ENCODE measurements around the gene EDIL3. TPM values are rescaled to one million over a fixed set of nuclear protein-coding genes. Genes with fewer than 3 reads are reported as not detected.

EDIL3 gene
- total and polyA plus RNA-seq, 11 donors = 1.3 to 38.2 (median 18.3) TPM

DNA sequence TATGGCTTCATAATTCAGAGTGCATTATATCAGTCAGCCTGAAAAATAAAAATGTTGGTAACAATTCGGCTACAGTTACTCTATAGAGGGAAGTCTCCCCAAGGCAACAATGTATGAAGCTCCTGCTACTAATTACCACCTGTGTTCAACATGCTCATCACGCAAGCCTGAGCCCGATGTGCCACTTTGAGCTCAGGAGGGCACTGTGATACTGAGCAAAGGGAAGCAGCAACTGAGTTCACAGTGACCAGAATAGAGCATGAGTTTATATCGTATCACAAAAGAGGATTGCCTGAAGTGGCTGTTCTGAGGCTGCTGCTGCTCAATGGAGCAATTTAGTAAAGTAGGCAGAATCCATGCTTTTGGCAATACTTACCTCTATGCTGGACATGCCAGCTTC lies 462.0 kb downstream of the EDIL3 start:
- H3K4me3 ChIP-seq = no peak overlapping the region
- H3K27ac ChIP-seq = no peak overlapping the region
- peaks cover 0 to 12% (median 3%) of the 10 kb centered on the region in 12 donors for H3K4me1 ChIP-seq
- no peak for ATAC-seq
- no peaks in the 10 kb centered on the region for H3K36me3 ChIP-seq
- peaks cover 0 to 8% (median 0%) of the 10 kb centered on the region in 12 donors for H3K9me3 ChIP-seq
- DNase-seq = no peak
- no peaks in the 10 kb centered on the region for H3K27me3 ChIP-seq
- intact Hi-C loops (cut with DNase I) = loop anchor here in 2 of 10 donors (10.0 kb wide), 2 partner anchors 198 to 208 kb away; partner anchors contain the start of gene HAPLN1 (in 1 of the 2)
- WGBS, 4 donors = 69 to 84% (median 78%) methylated on average over 4 of the region's 4 CpGs
- TF ChIP-seq POLR2A (IDR thresholded peaks at IDR 0.05) = no peak
- TF ChIP-seq, protein P1, sequence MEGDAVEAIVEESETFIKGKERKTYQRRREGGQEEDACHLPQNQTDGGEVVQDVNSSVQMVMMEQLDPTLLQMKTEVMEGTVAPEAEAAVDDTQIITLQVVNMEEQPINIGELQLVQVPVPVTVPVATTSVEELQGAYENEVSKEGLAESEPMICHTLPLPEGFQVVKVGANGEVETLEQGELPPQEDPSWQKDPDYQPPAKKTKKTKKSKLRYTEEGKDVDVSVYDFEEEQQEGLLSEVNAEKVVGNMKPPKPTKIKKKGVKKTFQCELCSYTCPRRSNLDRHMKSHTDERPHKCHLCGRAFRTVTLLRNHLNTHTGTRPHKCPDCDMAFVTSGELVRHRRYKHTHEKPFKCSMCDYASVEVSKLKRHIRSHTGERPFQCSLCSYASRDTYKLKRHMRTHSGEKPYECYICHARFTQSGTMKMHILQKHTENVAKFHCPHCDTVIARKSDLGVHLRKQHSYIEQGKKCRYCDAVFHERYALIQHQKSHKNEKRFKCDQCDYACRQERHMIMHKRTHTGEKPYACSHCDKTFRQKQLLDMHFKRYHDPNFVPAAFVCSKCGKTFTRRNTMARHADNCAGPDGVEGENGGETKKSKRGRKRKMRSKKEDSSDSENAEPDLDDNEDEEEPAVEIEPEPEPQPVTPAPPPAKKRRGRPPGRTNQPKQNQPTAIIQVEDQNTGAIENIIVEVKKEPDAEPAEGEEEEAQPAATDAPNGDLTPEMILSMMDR (IDR thresholded peaks at IDR 0.05) = no peak

DNA sequence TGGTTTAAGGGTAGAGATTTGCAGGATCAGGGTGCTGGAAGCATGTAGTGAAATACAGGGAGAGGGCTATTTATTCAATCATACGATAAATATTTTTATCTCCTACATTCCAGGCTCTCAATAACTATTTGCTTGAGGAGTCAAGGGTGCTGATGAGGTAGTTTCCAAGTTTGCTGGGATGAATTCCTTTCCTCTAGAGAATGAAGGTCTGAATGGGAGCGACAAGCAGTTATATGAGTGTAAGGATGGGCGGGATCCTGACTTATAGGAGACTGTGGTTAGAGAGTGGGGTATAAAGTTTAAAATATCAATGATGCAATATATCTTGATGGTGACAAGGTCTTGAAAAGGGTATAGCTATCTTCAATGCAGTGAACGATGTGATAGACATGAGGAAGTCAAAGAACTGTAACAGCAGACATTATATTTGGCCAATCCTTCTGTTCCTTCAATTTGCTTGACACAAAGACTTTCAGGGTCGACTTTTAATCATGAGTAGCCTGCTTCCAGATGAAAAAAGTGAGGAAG lies 462.9 kb downstream of the EDIL3 start:
- 74 to 77% (median 75%) methylated on average over 5 of the region's 5 CpGs for WGBS, 4 donors
- DNase-seq (no peak), ATAC-seq (no peak)
- Histone ChIP-seq H3K4me1 (peaks cover 0 to 12% (median 3%) of the 10 kb centered on the region in 12 donors), H3K27ac (no peak overlapping the region), H3K36me3 (no peaks in the 10 kb centered on the region), H3K27me3 (no peaks in the 10 kb centered on the region), H3K9me3 (peaks cover 0 to 8% (median 0%) of the 10 kb centered on the region in 12 donors), H3K4me3 (no peak overlapping the region)
- intact Hi-C loops (cut with DNase I) = loop anchor here in 2 of 10 donors (10.0 kb wide), 2 partner anchors 197 to 207 kb away; partner anchors contain the start of gene HAPLN1 (in 1 of the 2)
- no peak for TF ChIP-seq POLR2A (IDR thresholded peaks at IDR 0.05)
- TF ChIP-seq, protein P1 (IDR thresholded peaks at IDR 0.05) = no peak

DNA sequence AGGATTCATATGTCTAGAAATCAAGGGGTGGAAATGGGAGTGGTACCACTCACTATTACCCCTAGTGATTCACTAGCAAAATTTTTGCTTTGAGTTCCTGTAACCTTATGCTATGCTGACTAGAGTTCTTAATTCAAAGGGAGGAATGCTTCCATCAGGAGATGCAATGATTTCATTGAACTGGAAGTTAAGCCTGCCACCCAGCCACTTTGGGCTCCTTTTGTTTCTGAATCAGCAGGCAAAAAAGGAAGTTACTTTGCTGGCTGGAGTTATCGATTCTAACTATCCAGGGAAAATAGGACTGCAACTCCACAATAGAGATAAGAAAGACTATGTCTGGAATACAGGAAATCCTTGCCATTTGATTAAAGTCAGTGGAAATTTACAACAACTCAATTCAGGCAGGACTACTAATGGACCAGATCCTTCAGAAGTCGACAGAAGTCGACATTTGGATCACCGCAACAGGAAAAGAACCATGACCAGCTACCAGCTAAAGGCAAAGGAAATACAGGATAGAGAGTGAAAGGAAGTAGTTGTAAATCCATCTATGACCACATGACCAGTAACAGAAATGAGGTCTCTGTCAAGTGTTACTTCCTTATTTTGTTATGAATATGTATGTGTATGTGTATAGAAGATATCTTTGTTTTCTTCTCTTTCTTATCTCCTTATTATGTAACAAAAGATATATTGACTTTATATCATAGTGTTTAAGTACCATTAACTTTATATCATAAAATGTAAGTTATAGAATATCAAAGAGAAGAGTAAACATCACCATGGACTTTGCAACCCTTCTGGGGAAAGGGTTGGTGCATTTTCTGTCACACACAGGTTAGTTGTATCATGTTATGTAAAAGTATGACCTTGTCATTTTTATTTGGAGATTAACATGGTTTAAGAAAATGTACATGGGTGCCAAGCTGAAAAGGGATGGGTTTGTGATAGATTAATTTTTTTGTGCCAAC lies 465.3 kb downstream of the EDIL3 start:
- DNase-seq (no peak), ATAC-seq (peak in 1 of 4 donors; percentile 11)
- TF ChIP-seq POLR2A (IDR thresholded peaks at IDR 0.05) = no peak
- TF ChIP-seq, protein P1 (IDR thresholded peaks at IDR 0.05) = no peak
- H3K27ac ChIP-seq = peak overlapping the region in 3 of 12 donors; percentile 4 to 45 (median 14)
- no peaks in the 10 kb centered on the region for H3K36me3 ChIP-seq
- 40 to 50% (median 44%) methylated on average over 4 of the region's 4 CpGs for WGBS, 4 donors
- no peak overlapping the region for H3K4me3 ChIP-seq
- H3K4me1 ChIP-seq = peaks cover 0 to 13% (median 5%) of the 10 kb centered on the region in 12 donors
- H3K27me3 ChIP-seq = no peaks in the 10 kb centered on the region
- peaks cover 0 to 8% (median 1%) of the 10 kb centered on the region in 12 donors for H3K9me3 ChIP-seq
- intact Hi-C loops (cut with DNase I) = loop anchor here in 2 of 10 donors (10.0 kb wide), 2 partner anchors 195 to 205 kb away; partner anchors contain the start of gene HAPLN1 (in 1 of the 2)
